ENCODE measurements around the gene SLC1A4.
A peak's percentile ranks its signal among the peaks of the same experiment; 100 is the strongest.
"Not testable (repeated sequence)": the region's sequence is repeated elsewhere in the genome, so short reads cannot be mapped to it uniquely, and the experiment has no call there.

Gene SLC1A4

DNA sequence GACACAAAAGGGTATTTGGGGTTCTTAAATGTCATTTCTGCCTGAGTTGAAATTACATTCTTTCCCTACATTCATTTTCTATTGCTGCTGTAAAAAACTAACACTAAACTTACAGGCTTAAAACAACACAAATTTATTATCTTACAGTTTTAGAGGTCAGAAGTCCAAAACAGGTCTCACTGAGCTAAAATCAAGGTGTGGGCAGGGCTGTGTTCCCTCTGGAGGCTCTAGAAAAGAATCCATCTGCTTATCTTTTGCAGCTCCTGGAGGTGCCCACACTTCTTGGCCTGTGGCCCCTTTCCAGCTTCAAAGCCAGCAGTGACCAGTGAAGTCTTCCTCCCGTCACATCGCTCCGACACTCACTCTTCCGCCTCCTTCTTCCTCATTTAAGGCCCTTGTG lies 23.2 kb upstream of the SLC1A4 start:
- no peak for DNase-seq (ENCODE audit: low read depth)

DNA sequence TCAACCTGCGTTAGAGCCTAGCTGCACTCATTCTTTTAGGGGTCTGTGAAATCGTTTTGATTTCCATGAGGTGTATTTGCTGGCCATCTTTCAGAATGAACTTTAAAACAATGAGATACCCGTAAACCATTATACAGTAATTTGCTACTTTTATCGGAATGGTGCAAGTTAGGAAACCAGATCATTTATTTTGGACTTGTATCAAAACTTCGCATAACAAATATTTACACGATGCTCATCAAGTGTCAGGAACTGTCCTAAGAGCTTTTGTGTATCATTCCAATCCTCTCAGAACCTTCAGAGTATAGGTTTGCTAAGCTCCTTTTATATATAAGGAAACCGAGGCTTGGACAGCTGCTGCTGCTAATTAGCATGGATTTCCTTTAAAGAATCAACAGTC lies 22.4 kb upstream of the SLC1A4 start:
- no peak for DNase-seq (ENCODE audit: low read depth)

DNA sequence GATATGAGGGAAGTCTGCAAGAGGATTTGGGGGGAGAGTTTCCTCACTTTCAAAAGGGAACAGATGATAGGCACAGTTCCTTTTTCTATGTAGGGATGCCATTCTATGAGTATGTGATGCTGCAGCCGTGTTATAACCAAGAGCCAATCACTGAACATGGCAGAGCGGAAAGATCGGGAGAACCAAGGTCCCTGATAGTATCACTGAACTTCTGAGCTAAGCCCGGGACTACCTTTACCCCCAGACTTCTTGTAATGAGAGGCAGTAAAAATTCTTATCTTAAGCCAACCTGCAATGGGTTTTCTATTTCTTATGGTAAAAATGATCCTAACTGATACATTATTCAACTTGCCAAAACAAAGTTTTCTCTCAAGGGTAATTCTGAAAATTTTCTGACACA lies 21.6 kb upstream of the SLC1A4 start:
- no peak for DNase-seq (ENCODE audit: low read depth)

DNA sequence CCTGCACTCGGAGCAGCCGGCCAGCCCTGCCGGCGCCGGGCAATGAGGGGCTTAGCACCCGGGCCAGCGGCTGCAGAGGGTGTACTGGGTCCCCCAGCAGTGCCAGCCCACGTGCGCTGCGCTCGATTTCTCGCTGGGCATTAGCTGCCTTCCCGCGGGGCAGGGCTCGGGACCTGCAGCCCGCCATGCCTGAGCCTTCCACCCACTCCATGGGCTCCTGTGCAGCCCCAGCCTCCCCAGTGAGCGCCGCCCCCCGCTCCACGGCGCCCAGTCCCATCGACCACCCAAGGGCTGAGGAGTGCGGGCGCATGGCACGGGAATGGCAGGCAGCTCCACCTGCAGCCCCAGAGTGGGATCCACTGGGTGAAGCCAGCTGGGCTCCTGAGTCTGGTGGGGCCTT lies 20.1 kb upstream of the SLC1A4 start:
- DNase-seq (ENCODE audit: low read depth), result not testable (repeated sequence)

DNA sequence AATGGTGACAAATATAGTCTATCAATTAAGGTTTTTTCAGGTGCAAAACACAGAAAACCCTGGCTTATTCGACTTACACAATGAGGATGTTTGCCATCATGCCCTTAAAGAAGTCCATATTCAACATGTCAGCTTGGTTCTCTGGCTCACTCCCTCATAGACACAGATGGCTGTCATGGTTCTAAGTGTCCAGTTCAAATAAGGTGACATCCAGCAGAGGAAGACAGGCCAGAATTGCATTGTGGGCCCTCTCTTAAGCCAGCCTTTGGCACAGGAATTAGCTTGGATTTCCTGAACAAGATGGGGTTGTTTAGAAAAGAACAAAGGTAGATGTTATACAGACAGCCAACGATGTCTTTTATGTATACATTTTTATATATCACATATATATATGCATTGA lies 18.7 kb upstream of the SLC1A4 start:
- DNase-seq (ENCODE audit: low read depth), result no peak

DNA sequence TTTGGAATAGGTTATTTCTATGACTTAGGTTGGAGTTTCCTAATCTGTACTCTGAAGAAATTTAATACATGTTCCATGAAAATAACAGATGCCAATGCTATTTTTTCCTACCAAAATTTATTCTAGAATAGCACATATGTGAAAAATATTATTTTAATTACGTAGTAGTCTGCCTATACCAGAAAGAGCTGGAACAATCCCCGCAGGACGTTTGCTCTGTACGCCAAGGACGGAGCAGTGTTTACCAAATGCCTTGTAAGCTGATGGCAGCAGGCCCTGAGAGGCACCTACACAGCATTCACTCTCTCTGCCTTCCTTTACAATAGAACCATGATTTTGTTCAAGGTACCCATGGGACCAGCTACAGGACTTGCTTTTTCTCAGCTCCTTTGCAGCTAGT lies 16.8 kb upstream of the SLC1A4 start:
- no peak for DNase-seq (ENCODE audit: low read depth)

DNA sequence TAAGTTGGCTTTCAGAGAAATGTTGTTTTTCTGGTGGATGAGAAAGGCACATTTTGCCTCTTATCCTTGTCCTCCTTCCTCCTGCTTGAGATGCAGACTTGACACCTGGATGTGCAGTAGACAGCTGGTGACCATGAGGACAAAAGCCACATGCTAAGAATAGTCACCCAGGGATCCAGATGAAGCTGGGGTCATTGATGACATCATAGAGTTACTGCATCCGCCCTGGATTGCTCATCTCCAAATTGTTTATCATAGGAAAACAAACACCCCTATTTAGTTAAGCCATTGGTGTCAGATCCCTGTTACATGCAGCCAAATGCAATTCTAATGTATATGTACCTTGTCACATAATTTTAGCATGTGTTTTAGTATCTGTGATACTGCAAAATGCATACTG lies 16.3 kb upstream of the SLC1A4 start:
- DNase-seq (ENCODE audit: low read depth), result no peak

DNA sequence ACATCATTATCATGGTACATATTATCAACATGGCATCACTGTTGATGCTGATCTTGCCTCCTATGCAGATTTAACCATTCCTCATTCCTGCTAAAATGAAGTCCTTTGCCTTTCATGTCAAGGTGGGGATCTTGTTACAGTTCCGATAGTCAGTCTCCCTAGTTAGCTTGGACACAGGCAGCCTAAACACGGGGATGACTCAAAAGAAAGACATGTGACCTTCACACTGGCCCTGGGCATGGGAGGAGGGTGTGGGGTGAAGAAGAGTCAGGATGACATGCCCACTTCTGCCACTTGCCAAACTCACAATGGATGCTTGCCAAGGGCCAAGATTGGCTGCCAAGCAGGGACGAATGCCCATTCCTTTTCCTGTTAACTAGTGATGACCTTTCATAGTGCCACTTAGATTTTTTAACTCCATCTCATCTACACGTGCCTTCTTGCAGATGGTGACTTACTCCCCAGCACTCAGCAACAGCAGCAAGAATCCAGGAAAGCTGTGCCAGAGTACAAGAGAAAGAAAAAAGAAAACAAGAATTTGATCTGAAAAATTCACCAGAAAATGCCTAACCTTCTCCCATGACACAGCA lies 13.9 kb upstream of the SLC1A4 start:
- DNase-seq (ENCODE audit: low read depth), result no peak

DNA sequence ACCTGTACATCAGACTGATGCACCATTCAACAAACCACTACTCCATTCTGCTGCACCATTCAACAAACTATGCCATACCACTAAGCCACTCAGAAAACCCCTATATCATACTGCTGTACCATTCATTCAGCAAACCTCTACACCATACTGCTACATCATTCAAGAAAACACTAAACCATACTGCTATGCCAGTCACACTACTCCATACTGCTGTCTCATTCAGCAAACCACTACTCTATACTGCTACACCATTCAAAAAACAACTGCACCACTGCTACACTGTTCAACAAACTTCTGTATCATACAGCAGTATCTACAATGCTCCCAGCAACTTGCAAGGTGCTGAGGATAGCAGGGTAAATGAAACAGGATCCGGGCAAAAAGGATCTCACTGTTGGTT lies 12.9 kb upstream of the SLC1A4 start:
- no peak for DNase-seq (ENCODE audit: low read depth)

DNA sequence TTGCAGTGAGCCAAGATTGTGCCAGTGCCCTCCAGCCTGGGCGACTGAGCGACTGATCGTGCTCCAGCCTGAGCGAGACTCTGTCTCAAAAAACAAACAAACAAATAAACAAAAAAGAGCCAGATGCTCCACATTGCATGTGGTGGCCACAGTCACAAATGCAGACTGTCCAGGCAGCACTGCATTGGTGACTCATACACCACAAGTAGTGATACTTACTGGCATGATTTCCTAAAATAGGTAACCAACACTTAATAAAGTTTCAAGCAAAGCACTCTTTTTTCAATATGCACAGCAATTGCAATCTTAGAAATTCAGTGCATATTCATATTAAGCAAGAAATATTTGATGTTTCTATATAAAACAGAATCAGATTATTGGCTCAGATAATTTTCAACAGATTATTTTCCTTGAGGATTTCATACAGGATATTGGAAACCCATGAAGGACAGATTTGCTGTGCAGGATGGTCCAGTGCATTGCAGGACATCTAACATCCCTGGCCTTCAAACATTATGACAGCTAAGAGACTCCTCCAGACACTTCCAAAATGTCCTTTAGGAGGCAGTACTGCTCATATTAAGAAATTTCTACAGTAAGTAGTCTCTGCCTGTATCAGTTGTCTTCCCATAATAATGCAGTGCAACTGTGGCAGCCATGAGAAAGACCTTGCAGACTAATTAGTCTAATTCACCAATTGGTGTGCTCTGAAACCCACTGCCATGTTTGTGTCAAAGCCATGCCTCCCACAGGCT lies 10.5 kb upstream of the SLC1A4 start:
- DNase-seq (ENCODE audit: low read depth), result no peak

DNA sequence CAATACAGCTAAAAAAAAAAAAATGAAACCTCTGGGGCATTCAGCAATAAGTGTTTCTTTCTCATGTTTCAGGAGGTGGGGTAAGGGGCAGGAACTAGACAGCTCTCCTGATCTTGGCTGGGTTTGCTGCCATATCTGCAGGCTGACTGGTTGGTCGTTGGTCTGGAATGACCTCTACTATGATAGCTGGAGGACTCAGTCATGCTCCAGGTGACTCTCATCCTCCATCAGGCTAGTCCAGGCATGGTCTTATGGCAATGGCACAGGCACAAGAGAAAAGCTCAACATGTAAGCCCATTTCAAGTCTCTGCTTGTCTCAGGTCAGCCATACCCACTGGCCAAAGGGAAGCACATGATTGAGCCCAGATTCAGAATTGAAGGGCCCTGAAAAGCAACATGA lies 9.5 kb upstream of the SLC1A4 start:
- no peak for DNase-seq (ENCODE audit: low read depth)

DNA sequence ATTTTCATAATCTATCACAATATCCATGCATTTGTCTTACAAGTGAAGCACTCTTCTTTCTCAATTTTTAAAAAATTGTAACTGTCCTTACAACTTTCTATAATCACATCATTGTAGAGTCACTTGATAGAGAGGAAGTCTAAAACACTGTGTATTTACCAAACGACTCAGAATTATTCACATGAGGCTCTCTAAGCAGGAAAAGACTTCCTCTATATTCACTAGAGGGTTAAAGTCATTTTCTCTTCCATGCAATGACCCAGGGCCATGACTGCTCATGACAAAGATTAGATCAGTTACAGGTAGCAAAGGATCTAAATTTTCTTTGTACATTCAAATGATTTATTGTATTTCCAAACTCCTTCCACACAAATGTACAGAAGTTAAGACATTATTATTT lies 9.0 kb upstream of the SLC1A4 start:
- no peak for DNase-seq (ENCODE audit: low read depth)

DNA sequence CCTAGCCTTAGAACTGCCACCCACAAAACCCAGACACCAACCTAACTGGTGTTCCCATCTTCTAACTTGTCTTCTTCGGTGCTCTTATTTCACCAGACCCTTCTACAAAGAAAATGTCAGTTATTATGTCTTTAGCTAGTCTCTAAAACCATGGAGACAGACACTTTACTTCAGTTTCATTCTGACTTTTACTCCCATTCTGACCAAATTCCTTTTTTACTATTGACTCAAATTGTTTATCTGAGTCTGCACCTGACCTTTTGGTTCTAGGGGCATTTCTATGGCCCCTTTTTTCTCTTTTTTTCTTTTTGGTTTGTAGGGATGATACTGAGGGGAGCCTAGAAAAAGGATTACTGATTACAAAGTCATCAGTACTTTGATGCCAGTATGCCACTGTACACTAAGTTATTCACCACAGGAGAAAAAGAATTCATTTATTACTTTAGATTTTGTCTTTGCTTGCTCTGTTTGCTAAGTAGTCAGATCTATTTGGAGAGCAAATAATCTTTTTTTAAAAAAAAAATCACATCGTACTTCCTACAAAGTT lies 6.8 kb upstream of the SLC1A4 start:
- no peak for DNase-seq (ENCODE audit: low read depth)

DNA sequence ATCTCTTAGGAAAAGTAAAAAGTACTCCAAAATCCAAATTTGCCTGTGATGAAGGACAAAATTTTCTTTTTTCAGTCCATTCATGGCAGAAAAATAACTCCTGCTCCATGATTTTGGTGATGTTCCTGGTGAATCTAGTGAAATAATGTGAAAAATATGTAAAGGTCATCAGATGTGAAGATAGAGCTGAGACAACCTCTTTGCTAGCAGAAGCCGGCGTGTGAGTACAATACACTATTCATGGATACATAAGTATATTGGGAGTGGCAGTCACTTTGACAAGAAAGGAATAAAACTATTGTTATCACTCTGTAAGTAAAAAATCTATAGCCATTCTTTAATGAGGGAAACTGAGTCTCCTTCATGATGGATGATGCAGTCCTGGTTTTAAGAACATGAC lies 6.3 kb upstream of the SLC1A4 start:
- DNase-seq (ENCODE audit: low read depth), result no peak

DNA sequence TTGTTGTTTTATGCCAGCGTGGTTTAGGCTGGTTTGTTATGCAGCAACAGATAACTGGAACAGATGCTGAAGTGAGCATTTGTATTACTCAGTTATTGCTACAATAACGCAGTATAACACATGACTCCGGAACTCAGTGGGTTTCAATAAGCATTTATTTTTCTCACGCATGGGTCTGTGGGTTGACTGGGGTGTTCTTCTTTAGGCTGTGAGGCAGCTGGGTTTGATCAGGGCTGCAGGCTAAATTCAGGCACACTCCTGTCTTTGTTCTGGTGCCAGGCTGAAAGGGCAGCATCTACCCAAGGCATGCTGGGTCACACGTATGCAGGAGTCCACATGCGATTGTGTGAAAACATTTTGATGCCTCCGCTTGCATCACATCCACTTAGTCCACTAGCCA lies 3.8 kb upstream of the SLC1A4 start:
- no peak for DNase-seq (ENCODE audit: low read depth)

DNA sequence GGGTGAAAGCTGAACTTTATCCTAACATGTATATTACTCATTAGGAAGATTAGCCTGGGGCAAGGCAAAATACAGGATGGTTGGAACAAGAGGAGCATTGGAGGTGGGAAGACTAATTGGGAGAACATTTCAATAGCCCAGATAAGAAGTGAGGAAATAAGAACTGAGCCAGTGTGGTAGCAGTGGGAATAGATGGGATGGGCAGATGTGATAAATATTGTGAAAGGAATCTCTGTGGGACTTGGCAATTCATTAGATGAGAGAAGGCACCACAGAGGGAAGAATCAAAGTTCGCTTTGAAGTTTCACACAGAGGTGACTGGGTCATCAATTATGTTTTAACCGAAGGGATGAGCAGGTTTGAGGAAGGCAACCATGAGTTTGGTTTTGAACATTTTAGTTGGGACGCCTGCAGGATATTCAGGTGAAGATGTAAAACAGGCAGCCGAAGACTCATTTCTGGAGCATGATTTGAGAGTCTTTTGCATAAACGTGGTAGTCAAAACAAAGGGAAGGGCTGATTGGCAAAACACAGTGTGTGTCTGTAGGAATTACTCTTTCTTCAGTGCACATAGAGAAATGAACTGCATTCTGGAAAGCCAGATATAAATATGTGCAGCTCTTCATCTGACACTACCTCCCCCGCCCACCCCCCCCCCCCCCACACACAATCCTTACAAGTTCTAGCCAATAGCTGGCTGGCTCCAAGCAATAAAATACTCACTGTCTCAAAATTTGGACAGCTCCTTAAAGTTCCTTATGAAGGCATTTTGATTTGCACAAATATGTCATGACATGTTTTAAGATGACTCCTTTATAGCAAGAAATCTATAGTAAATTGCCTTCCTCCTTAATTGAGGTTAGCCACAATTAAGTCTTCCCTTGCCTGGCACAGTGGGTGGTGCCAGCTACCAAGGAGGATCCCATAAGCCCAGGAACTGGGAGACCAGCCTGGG lies 1.9 kb upstream of the SLC1A4 start:
- no peak for DNase-seq (ENCODE audit: low read depth)

DNA sequence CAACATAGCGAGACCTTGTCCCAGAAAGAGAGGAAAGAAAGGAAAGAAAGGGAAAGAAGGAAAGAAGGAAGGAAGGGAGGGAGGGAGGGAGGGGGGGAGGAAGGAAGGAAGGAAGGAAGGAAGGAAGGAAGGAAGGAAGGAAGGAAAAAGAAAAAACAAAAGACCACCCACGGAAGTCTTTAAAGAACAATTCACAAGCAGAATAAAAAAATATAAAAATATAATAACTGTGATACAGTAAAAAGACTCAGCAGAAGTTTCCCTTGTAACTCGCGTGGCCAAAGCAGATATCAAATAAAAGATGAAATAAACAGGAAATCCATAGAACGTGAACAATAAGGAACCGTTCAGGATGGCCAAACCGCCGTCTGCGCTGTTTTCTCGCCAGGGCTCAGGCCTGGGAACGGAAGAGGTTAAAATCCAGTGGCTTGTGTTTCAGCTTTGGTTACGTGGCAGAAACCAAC lies 1.2 kb upstream of the SLC1A4 start:
- no peak for DNase-seq (ENCODE audit: low read depth)

DNA sequence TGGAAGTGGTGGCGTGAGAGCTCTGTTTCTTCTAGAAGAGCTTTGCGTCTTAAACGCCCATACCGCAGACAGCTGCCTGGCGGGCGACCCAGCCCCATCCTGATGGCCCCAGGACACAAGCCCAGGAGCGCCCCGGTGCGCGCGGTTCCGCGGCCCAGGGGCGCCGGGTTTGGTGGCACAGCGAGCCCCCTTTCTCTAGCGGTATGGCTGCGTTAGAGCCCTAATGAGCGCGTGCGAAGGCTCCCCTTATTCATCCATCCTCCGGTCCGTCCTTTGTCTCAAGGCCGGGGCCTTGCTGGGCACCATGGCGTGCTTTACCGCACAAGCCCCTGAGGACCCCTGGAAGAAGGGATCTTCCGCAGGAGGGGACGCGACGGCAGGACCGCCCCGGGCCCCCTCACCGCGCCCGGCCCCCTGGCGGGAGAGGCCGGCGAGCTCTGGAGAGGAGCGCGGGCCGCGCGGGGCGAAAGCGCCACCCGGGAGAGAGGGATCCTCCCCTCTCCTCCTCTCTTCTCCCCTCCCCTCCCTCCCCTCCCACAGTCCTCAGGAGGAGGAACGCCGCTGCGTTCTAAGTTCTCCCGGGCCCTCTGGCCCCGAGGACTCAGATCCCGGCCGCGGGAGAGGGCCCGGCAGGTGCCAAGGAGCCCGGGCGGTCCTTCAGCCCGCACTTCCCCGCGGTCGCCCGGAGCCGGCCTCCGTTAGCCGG lies 626 bp upstream of the SLC1A4 start:
- DNase-seq (ENCODE audit: low read depth), result peak; percentile 36

DNA sequence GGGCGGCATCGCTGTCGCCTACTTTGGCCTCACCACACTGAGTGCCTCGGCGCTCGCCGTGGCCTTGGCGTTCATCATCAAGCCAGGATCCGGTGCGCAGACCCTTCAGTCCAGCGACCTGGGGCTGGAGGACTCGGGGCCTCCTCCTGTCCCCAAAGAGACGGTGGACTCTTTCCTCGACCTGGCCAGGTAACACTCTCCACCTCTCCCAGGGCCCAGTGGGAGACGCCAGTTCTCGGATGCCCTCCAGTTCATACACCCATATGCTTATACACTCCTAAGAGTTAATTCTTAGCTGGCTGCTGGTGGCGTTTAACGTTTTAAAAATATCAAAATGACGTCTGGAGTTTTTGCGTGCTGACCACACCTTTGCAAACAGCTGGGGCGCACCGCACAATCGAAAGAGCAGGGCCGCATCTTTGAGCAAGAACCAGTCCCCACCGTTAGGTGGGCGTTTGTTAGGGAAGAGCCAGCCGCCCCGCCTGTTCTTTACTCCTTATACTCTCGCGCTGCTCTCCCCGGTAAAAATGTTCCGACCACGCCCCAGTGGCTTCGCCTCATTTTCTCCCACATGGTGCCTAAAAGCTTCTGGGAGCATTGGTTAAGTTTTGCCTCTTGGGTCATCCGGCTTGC lies 899 bp downstream of the SLC1A4 start:
- no peak for DNase-seq (ENCODE audit: low read depth)

DNA sequence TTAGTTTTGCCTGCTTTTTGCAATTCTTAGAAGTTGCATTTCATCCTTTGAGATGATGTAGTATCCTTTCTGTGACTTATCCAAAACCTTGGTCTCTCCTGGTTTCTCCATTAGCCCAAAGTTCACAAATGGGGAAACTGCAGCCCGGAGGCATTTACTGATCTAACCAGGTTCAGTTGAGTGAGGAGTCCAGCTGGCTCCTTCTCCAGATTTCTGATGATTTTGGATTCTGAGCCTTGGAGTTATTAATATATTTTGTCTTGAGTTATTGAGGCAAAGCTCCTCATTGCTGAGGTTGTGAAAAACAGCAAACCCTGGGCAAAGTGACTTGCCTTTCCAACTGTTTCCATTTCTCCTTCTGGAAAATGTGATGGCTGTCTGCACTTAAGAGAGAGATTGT lies 1.7 kb downstream of the SLC1A4 start:
- DNase-seq (ENCODE audit: low read depth), result no peak

DNA sequence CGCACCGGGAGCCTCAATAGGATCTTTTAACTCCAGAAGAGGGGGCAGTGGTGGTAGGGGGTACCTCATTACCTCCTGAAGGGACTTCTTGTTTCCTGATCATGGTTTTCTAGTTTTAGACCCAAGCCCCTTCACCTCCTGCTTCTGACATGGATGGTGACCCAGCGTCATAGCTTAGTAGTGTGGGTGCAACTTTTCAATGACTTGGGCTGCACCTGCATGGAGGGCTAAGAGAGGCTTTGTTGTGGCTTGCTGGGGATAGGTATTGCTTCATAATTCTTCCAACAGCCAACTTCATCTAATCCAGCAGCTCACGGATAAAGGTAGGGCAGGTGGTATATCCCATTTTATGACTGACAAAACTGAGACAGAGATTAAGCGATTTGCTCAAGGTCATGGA lies 3.0 kb downstream of the SLC1A4 start:
- no peak for DNase-seq (ENCODE audit: low read depth)

DNA sequence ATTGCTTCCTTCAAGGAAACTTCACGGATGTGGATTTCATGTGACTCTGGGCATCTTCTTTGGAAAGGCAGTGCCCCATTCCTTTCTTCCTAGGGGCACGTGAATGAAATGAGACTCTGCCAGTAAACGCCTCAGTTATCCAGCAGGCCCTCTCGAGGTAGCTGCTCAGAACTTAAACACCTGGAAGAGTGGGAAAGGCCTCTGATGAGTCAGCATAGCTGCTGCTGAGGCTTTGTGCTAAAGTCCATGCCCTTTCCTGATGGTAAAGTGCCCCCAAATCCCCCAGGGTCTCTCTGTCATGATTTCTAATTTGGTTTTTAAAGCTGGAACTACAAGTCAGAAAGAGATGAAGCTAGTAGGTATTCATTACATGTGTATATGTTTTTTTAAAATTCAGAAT lies 3.8 kb downstream of the SLC1A4 start:
- no peak for DNase-seq (ENCODE audit: low read depth)

Data from activated T-helper 9 cell treated with anti-CD3 and anti-CD28 coated beads, Interleukin-2, amount 50 U/mL, for 16 hours (primary cell).